ENCODE results near the gene COL4A1. TPM values are rescaled to one million over a fixed set of nuclear protein-coding genes. Genes with fewer than 3 reads are reported as not detected.
"Not testable (repeated sequence)": the region's sequence is repeated elsewhere in the genome, so short reads cannot be mapped to it uniquely, and the experiment has no call there.

COL4A1 gene
- total RNA-seq, 1 donor from 2014 or later = 105 TPM

DNA sequence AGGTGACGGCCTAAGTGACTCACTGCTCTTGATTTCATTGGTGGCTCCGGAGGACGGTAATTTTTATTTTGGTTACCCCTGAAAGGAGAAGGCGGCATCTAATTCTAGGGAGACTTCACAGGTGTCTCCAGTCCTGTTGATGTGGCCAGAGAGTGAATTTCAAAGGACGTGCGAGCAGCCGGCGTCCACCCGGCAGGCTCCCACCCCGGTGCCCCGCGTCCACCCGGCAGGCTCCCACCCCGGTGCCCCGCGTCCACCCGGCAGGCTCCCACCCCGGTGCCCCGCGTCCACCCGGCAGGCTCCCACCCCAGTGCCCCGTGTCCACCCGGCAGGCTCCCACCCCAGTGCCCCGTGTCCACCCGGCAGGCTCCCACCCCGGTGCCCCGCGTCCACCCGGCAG lies 6.3 kb upstream of the COL4A1 start:
- peaks cover 75% of the 10 kb centered on the region for H3K79me2 ChIP-seq (ENCODE audit: low read depth)
- not testable (repeated sequence) for H3K9ac ChIP-seq, H3K27me3 ChIP-seq

DNA sequence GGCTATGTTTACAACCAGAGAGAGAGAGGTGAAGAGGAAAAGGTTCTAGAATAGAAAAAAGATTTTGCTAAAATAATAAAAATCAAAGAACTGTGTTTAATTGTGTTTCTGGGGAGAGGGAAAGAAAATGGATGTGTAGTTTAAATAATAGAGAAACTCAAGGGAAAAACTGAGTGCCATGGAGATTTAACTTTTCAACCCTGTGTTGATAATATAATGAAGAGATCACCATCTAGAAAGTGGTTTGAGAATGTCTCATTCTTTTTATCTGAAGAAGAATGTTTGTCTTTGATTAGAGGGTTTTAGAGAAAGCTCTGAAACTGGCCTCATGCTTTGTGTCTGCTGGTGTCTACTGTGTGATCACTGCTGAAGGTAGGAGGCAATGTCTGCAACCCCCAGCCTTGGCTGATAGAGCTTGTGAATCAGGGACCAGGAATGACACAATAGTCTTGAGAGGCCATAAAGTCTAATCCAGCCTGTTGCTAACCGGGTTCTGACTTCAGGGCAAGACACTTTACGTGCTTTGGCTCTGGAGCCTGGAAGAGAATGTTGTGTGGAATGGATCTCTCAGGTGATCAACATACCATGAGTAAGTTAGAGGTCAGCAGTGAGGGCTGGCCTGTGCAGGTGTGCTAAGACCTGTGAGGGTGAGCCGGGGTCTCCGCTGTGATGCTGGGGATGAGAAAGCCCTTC lies 5.5 kb upstream of the COL4A1 start:
- Histone ChIP-seq H3K27me3 (no peaks in the 10 kb centered on the region), H3K9me3 (ENCODE audit: low read depth) (no peaks in the 10 kb centered on the region), H3K79me2 (ENCODE audit: low read depth) (peaks cover 82% of the 10 kb centered on the region), H3K9ac (no peak overlapping the region), H3K4me3 (no peak overlapping the region), H4K20me1 (ENCODE audit: low read depth) (peaks cover 61% of the 10 kb centered on the region), H3K4me2 (no peak overlapping the region), H3K27ac (no peak overlapping the region), H3F3A (ENCODE audit: low read depth) (peaks cover 17% of the 10 kb centered on the region), H2AFZ (replicated peaks) (no peak overlapping the region), H3K36me3 (no peaks in the 10 kb centered on the region), H3K4me1 (peaks cover 13% of the 10 kb centered on the region)
- Mint-ChIP-seq H3K27me3 (ENCODE audit: insufficient read depth, low read depth) (peaks cover 8% of the 10 kb centered on the region), H3K9me3 (no peaks in the 10 kb centered on the region), H3K4me3 (no peak overlapping the region), H3K36me3 (peaks cover 34% of the 10 kb centered on the region), H3K4me1 (peaks cover 45% of the 10 kb centered on the region), H3K27ac (no peak overlapping the region)
- no peak for DNase-seq (ENCODE audit: low spot score)
- TF ChIP-seq, protein P1, sequence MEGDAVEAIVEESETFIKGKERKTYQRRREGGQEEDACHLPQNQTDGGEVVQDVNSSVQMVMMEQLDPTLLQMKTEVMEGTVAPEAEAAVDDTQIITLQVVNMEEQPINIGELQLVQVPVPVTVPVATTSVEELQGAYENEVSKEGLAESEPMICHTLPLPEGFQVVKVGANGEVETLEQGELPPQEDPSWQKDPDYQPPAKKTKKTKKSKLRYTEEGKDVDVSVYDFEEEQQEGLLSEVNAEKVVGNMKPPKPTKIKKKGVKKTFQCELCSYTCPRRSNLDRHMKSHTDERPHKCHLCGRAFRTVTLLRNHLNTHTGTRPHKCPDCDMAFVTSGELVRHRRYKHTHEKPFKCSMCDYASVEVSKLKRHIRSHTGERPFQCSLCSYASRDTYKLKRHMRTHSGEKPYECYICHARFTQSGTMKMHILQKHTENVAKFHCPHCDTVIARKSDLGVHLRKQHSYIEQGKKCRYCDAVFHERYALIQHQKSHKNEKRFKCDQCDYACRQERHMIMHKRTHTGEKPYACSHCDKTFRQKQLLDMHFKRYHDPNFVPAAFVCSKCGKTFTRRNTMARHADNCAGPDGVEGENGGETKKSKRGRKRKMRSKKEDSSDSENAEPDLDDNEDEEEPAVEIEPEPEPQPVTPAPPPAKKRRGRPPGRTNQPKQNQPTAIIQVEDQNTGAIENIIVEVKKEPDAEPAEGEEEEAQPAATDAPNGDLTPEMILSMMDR (IDR thresholded peaks at IDR 0.05) = no peak
- no peak for TF ChIP-seq EZH2 (IDR thresholded peaks at IDR 0.05)
- TF ChIP-seq EZH2phosphoT487 (IDR thresholded peaks at IDR 0.05) = no peak

More for the DNA sequence above, 6.3 kb upstream of the COL4A1 start:
- not testable (repeated sequence) for H3K4me3 Mint-ChIP-seq; H3K9me3 ChIP-seq (ENCODE audit: low read depth); DNase-seq (ENCODE audit: low spot score); H3K27ac Mint-ChIP-seq; H3K4me2 ChIP-seq; H3K4me3 ChIP-seq; H3K36me3 ChIP-seq; H3K27ac ChIP-seq; H3K9me3 Mint-ChIP-seq; H3K27me3 Mint-ChIP-seq (ENCODE audit: insufficient read depth, low read depth); H2AFZ ChIP-seq (replicated peaks)
- H3F3A ChIP-seq (ENCODE audit: low read depth) = peaks cover 14% of the 10 kb centered on the region
- peaks cover 43% of the 10 kb centered on the region for H3K4me1 Mint-ChIP-seq
- H4K20me1 ChIP-seq (ENCODE audit: low read depth) = peaks cover 61% of the 10 kb centered on the region
- peaks cover 13% of the 10 kb centered on the region for H3K4me1 ChIP-seq
- peaks cover 39% of the 10 kb centered on the region for H3K36me3 Mint-ChIP-seq

DNA sequence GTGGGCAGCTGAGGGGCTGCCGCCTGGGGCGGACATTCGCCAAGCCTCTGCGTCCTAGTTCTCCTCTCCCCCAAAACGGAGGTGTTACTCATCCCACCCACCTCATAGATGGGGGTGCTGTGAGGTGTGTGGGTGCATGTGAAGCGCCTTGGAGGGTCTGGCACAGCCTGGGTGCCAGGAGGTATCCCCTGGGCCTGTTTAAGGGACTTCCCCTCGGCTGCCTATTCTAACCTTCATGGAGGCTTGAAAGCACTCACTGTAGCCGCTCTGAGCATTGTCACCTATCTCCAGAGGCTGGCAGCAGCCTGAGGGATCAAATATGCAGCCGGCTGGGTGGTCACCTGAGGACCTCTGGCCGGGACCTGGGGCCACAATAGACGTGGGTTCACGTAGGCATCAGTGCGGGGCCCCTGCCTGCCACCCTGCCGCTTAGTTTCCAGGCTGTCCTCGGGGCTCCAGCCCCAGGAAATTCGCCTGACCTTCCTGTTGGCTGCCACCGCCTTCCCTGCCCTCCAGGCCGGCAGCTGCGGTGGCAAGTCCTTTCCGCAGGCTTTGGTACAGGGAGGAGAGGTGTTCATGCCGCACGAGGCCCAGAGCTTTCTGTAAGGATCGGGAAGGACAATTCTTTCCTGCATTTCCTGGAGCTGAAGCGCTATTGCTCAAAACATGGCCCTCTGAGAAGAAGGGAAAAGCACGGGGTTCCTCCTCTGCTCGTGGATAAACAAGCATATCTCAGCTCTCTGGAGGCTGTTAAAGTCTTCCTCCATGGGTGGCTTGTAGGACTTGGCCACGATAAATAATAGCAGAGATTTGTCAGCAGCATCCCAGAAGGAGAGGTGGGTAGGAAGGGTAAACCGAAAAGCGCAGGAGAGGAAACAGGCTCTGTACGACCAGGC lies 4.7 kb upstream of the COL4A1 start:
- no peak for TF ChIP-seq EZH2phosphoT487 (IDR thresholded peaks at IDR 0.05)
- peaks cover 61% of the 10 kb centered on the region for H4K20me1 ChIP-seq (ENCODE audit: low read depth)
- no peak overlapping the region for H3K27ac ChIP-seq
- H3K4me3 ChIP-seq = no peak overlapping the region
- Mint-ChIP-seq H3K36me3 (peaks cover 28% of the 10 kb centered on the region), H3K27me3 (ENCODE audit: insufficient read depth, low read depth) (peaks cover 8% of the 10 kb centered on the region), H3K4me1 (peaks cover 45% of the 10 kb centered on the region), H3K4me3 (no peak overlapping the region), H3K9me3 (no peaks in the 10 kb centered on the region), H3K27ac (no peak overlapping the region)
- H3F3A ChIP-seq (ENCODE audit: low read depth) = peaks cover 17% of the 10 kb centered on the region
- no peak for DNase-seq (ENCODE audit: low spot score)
- no peaks in the 10 kb centered on the region for H3K27me3 ChIP-seq
- H3K4me2 ChIP-seq = no peak overlapping the region
- no peak overlapping the region for H3K9ac ChIP-seq
- H3K79me2 ChIP-seq (ENCODE audit: low read depth) = peaks cover 82% of the 10 kb centered on the region
- H3K9me3 ChIP-seq (ENCODE audit: low read depth) = no peaks in the 10 kb centered on the region
- H3K4me1 ChIP-seq = peaks cover 13% of the 10 kb centered on the region
- H2AFZ ChIP-seq (replicated peaks) = no peak overlapping the region
- H3K36me3 ChIP-seq = no peaks in the 10 kb centered on the region

DNA sequence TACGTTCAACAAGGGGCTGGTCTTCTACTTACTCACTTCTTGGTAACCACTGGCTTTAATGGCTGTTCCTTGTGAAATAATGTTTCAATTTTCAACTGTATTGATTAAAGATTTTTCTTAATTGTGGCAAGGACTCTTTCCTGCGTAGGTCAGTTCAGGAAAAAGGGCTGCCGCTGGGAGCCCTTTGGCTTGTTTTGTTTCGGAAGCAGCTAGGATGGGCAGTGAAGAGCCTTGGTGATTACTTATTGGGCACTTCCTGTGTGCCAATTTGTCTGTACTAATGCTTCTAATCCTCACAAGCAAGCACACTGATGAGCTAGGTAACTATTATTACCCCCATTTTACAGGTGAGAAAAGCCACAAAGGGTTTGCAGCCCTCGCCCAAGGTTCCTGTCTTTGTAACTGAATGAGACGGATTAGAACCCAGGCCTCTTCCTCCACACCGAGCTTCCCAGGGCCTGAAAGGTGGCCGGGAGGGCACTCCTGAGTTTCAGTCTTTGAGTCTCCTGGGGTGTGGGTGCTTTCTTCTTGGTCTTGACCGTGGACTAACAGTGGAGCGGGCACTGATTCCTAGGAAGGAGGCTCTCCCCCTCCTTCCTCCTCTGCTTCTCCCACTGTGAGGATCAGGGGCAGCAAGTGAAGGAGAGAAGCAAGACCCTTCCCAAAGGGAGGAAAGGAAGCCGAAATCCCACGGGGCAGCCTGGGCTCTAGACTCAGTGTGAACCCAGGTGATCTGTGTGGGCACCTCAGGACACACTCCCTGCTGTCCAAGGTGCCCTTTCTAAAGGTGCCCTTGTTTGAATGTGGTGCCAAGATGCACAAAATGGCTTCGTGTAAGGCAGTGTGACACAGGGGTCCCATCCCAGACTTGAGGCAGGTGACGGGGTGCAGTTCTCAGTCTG lies 3.8 kb upstream of the COL4A1 start:
- peaks cover 87% of the 10 kb centered on the region for H3K79me2 ChIP-seq (ENCODE audit: low read depth)
- no peak overlapping the region for H3K27ac Mint-ChIP-seq
- no peak overlapping the region for H3K27ac ChIP-seq
- peaks cover 10% of the 10 kb centered on the region for H3K27me3 Mint-ChIP-seq (ENCODE audit: insufficient read depth, low read depth)
- H4K20me1 ChIP-seq (ENCODE audit: low read depth) = peaks cover 58% of the 10 kb centered on the region
- H3K4me2 ChIP-seq = no peak overlapping the region
- no peak overlapping the region for H3K9ac ChIP-seq
- H3K9me3 ChIP-seq (ENCODE audit: low read depth) = no peaks in the 10 kb centered on the region
- peaks cover 48% of the 10 kb centered on the region for H3K4me1 Mint-ChIP-seq
- H3K4me3 Mint-ChIP-seq = no peak overlapping the region
- H3K36me3 ChIP-seq = no peaks in the 10 kb centered on the region
- H3K9me3 Mint-ChIP-seq = no peaks in the 10 kb centered on the region
- peaks cover 23% of the 10 kb centered on the region for H3K36me3 Mint-ChIP-seq
- H3F3A ChIP-seq (ENCODE audit: low read depth) = peaks cover 15% of the 10 kb centered on the region
- no peak for DNase-seq (ENCODE audit: low spot score)
- no peak overlapping the region for H2AFZ ChIP-seq (replicated peaks)
- TF ChIP-seq EZH2 (IDR thresholded peaks at IDR 0.05) (no peak), EZH2phosphoT487 (IDR thresholded peaks at IDR 0.05) (no peak)
- TF ChIP-seq, protein P1 (IDR thresholded peaks at IDR 0.05) = no peak
- no peak overlapping the region for H3K4me3 ChIP-seq
- peaks cover 17% of the 10 kb centered on the region for H3K4me1 ChIP-seq
- no peaks in the 10 kb centered on the region for H3K27me3 ChIP-seq

Data from neural progenitor cell (in vitro differentiated cells).